IMR-90 (cell line): Measurements from ENCODE around the gene LAMB3.

Source experiments
- BHLHE40 ChIP-seq: fragments of 150-350 bp; IDR thresholded peaks from 2 replicates; pipeline ENCODE4 v1.6.1; 2016; ENCODE audit warnings: mild to moderate bottlenecking, low read depth, low read length
- CTCF ChIP-seq: conservative IDR thresholded peaks from 2 replicates; pipeline ENCODE4 v1.5.1; 2012; ENCODE audit warnings: mild to moderate bottlenecking, low read depth, low read length, improper control_type of control experiment
- FOS ChIP-seq: fragments of 150-350 bp; IDR thresholded peaks from 2 replicates; pipeline ENCODE4 v1.6.1; 2016; ENCODE audit warnings: low read depth, low read length
- MAZ ChIP-seq: IDR thresholded peaks from 2 replicates; pipeline ENCODE4 v1.6.1; 2012; ENCODE audit warnings: low read depth, mild to moderate bottlenecking, low read length, improper control_type of control experiment, moderate library complexity, borderline replicate concordance
- MXI1 ChIP-seq: IDR thresholded peaks from 2 replicates; pipeline ENCODE4 v1.6.1; 2012; ENCODE audit warnings: low read depth, mild to moderate bottlenecking, low read length, moderate library complexity, borderline replicate concordance
- POLR2A ChIP-seq: IDR thresholded peaks from 2 replicates; pipeline ENCODE4 v1.6.1; 2012; ENCODE audit warnings: mild to moderate bottlenecking, low read depth, low read length
- SMC3 ChIP-seq: fragments of 150-350 bp; IDR thresholded peaks from 2 replicates; pipeline ENCODE4 v1.6.1; 2016; ENCODE audit warnings: low read depth, mild to moderate bottlenecking, antibody characterized with exemption, low read length, moderate library complexity

- no peak for TF ChIP-seq POLR2A
- no peak for TF ChIP-seq MXI1
- 0 out of 2 replicates have a peak, but pooled peaks have one; percentile 29 for TF ChIP-seq SMC3
- peak; percentile 33 for TF ChIP-seq CTCF
- TF ChIP-seq BHLHE40, result no peak
- no peak for TF ChIP-seq MAZ
- no peak for TF ChIP-seq FOS
Measured at GRCh38 chr1:209646558-209646957, 5.7 kb downstream of the LAMB3 start.
